ENCODE results near the gene PAN2. TPM values are rescaled to one million over a fixed set of nuclear protein-coding genes. Genes with fewer than 3 reads are reported as not detected.

PAN2 gene
- total RNA-seq, 1 donor from 2014 or later: 93.5 TPM

DNA sequence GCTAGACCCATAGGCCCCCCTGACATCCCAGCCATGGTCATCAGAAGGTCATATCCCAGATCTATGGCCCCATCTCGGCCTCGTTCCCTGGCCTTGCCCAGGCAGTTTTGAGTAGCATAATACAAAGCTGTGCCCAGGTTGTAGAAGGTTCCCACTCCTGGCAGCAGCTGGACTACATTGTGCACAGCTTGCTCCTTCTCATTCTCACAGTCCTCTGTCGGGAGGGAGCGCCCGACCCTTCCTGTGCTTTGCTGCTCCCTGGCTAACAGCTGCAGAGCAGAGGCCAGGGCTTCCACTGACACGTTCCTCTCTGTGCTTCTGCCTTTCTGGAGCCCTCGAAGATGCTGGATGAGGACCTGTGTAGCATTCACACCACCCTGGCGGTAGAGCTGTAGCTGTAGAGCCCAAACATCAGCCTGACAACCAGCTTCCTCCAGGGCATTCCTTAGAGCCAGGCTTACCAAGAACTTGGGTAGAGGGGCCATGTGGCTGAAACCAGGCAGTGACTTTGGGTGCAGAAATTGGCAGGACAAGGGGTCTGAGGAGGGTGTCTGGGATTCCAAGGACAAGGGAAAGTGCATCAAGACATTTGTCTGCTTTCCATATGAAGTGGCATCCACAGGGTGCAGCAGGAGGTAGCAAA is 27.8 kb upstream of the PAN2 start:
- ATAC-seq (no peak), DNase-seq (no peak)
- Histone ChIP-seq H3K4me3 (no peak overlapping the region), H3K27me3 (ENCODE audit: low read depth) (no peaks in the 10 kb centered on the region), H3K27ac (no peak overlapping the region), H3K4me1 (peaks cover 21% of the 10 kb centered on the region), H3K9me3 (no peaks in the 10 kb centered on the region), H3K36me3 (peaks cover 7% of the 10 kb centered on the region)
- intact Hi-C loops (cut with DNase I): no loop called here
- TF ChIP-seq, protein P1, sequence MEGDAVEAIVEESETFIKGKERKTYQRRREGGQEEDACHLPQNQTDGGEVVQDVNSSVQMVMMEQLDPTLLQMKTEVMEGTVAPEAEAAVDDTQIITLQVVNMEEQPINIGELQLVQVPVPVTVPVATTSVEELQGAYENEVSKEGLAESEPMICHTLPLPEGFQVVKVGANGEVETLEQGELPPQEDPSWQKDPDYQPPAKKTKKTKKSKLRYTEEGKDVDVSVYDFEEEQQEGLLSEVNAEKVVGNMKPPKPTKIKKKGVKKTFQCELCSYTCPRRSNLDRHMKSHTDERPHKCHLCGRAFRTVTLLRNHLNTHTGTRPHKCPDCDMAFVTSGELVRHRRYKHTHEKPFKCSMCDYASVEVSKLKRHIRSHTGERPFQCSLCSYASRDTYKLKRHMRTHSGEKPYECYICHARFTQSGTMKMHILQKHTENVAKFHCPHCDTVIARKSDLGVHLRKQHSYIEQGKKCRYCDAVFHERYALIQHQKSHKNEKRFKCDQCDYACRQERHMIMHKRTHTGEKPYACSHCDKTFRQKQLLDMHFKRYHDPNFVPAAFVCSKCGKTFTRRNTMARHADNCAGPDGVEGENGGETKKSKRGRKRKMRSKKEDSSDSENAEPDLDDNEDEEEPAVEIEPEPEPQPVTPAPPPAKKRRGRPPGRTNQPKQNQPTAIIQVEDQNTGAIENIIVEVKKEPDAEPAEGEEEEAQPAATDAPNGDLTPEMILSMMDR (IDR thresholded peaks at IDR 0.05): no peak

DNA sequence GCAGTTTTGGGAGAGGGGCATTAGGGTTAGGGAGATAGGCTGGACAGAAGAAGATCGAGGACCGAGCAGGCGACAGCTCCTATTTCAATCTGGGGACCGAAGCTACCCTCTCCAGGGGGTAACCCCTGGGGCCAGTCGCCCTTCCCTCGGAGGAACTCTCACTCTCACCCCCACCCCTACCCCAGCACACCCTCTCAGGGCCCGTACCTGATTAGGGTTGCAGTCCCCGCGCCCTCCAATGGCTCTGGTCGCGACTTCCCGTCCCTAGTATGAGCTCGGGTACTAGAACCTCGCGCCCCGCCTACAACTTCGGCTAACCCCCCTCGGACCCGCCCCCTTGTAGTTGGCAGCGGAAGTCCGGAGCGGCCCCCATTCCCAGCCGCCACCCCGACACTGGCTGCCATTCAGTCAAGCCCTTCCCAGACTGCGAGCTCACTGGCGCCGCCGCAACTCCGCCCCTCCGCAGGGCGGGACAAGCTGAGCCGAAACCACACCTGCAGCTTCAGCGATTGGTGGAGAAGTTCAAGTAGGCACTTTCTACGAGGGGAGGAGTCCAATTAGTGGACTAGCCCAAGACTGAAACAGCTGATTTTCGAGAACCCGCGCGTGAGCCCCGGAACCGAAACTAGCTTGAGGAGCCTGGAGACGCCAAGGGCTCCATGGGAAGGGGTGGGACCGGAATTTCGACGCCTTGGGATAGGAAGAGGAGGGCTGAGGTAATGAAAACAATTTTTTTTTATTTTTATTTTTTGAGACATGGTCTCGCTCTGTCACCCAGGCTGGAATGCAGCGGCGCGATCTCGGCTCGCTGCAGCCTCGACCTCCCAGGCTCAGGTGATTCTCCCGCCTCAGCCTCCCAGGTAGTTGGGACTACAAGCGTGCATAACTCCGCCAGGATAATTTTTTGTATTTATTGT is 26.3 kb upstream of the PAN2 start, which contains the start of gene STAT2:
Gene STAT2 (minus strand): TSS at position 257 of the 917 bp plus-strand sequence. CDS start 3,536 bp downstream, outside the sequence.
- Histone ChIP-seq H3K9me3 (no peaks in the 10 kb centered on the region), H3K4me3 (peak within 1 kb of the TSS; percentile 77), H3K4me1 (peaks cover 21% of the 10 kb centered on the region), H3K27me3 (ENCODE audit: low read depth) (no peaks in the 10 kb centered on the region), H3K27ac (peak within 1 kb of the TSS; percentile 95), H3K36me3 (peaks cover 22% of the 10 kb centered on the region)
- ATAC-seq (peak; percentile 99), DNase-seq (peak; percentile 99)
- intact Hi-C loops (cut with DNase I): no loop called here
- TF ChIP-seq, protein P1 (IDR thresholded peaks at IDR 0.05): no peak

DNA sequence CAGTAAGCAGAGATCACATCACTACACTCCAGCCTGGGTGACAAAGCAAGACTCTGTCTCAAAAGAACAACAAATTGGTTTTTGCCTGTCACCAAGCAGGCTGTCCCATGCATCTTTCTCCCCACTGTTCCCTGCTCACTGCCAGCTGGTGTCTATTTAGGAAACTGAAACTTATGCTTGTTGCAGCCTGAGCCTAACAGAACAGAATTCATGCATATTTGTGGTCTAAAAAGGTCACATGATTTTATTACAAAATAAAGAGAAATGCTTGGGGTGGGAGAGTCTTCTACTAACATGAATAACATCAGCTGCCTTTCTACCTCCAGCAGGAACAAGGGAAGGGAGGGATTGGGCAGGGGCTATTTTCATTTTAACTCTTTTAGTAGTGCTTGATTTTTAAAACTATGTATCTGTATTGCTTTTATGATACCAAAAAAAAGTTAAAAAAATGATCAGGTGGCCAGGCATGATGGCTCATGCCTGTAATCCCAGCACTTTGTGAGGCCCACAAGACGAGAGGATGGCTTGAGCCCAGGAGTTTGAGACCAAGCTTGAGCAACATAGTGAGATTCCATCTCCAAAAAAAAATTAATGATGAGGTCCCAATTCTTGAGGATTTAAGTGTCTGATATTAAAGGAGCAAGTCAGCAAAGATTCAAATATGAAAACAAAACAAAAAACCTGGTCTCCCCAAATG is 25.2 kb upstream of the PAN2 start:
- DNase-seq (no peak), ATAC-seq (no peak)
- H3K36me3 ChIP-seq: peaks cover 33% of the 10 kb centered on the region
- H3K27ac ChIP-seq: peak overlapping the region; percentile 95
- intact Hi-C loops (cut with DNase I): no loop called here
- no peaks in the 10 kb centered on the region for H3K9me3 ChIP-seq
- TF ChIP-seq, protein P1 (IDR thresholded peaks at IDR 0.05): no peak
- H3K4me1 ChIP-seq: peaks cover 21% of the 10 kb centered on the region
- peak overlapping the region; percentile 77 for H3K4me3 ChIP-seq
- H3K27me3 ChIP-seq (ENCODE audit: low read depth): no peaks in the 10 kb centered on the region

DNA sequence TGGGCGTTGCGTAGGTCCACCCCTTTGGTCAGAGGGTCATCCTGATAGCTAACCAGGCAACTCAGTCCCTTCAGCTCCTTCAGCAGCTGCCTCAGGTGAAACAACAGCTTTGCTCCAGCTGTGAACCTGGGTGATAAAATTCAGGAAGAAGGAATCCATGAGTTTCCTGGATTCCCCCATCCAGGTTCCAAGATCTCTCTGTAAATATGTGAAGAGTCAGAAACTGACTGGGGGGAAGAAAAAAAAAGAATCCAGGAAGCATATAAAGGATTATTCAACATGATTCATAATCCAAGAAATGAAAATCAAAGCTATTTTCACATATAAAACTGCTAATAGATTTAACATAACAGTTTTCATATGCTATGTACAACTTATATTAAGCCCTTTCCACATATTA is 17.5 kb upstream of the PAN2 start:
- H3K4me3 ChIP-seq: no peak overlapping the region
- H3K27me3 ChIP-seq (ENCODE audit: low read depth): no peaks in the 10 kb centered on the region
- TF ChIP-seq, protein P1 (IDR thresholded peaks at IDR 0.05): no peak
- H3K9me3 ChIP-seq: no peaks in the 10 kb centered on the region
- peaks cover 100% of the 10 kb centered on the region for H3K36me3 ChIP-seq
- DNase-seq (no peak), ATAC-seq (no peak)
- H3K27ac ChIP-seq: no peak overlapping the region
- H3K4me1 ChIP-seq: no peaks in the 10 kb centered on the region
- intact Hi-C loops (cut with DNase I): no loop called here

DNA sequence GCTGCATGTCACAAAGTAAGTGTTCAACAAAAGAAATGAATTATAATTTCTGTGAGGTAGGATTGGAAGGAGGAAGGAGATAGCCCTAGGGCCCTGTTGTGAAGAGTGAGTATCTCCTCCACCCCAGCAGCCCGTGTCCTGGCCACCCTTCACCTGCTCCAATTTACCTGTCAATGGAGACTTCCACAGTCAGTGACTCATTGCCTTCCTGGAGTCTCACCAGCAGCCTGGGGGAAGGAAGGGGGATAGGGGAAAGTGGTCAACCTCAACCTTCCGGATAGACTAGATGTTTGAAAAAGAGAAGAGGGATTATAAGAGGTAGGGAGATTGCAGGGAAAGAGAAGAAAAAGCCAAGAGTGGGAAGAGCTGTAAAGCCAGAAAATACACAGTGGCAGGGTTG is 16.9 kb upstream of the PAN2 start:
- Histone ChIP-seq H3K4me1 (no peaks in the 10 kb centered on the region), H3K36me3 (peaks cover 100% of the 10 kb centered on the region)

More for the DNA sequence above, 16.9 kb upstream of the PAN2 start:
- TF ChIP-seq, protein P1 (IDR thresholded peaks at IDR 0.05): no peak
- H3K27me3 ChIP-seq (ENCODE audit: low read depth): no peaks in the 10 kb centered on the region
- no peak overlapping the region for H3K4me3 ChIP-seq
- intact Hi-C loops (cut with DNase I): no loop called here
- no peaks in the 10 kb centered on the region for H3K9me3 ChIP-seq
- H3K27ac ChIP-seq: no peak overlapping the region
- no peak for DNase-seq
- no peak for ATAC-seq
